SK-N-SH (cell line): Measurements from ENCODE around the gene CAPN7. TPM values are rescaled to one million over a fixed set of nuclear protein-coding genes. Genes with fewer than 3 reads are reported as not detected.

Experiments used
- CTCF ChIA-PET: fragments of 300-600, 350-600 bp; formaldehyde crosslinking; extraction: SDS; loops from one replicate; lab custom pipeline; 2021; lab: Yijun Ruan, JAX
- POLR2A ChIA-PET: fragments of 350-600 bp; sonication (Branson Sonifier 250); formaldehyde crosslinking; extraction: SDS; loops from one replicate; lab custom pipeline; 2020; ENCODE audit warnings: antibody characterized with exemption, inconsistent platforms; lab: Yijun Ruan, JAX
- DNase-seq: peaks from one replicate; pipeline ENCODE4 v3.0.0; 2012
- H2AFZ ChIP-seq: fragments of 200-600 bp; sonication (generic); 2 replicates; pipeline ENCODE4 v1.8.1; 2016; ENCODE audit warnings: antibody characterized with exemption, mild to moderate bottlenecking, low read depth
- H3F3A ChIP-seq: fragments of 200-600 bp; sonication (generic); replicated peaks from 2 replicates; pipeline ENCODE3; 2016; ENCODE audit warnings: antibody characterized with exemption, mild to moderate bottlenecking; ENCODE audit not compliant: insufficient read depth
- H3K27ac ChIP-seq, 2 experiments: fragments of 200-500 bp in 1 of 2; fragments of 200-600 bp in 1 of 2; sonication (Bioruptor generic) in 1 of 2; sonication (generic), shearing (Covaris generic) in 1 of 2; 2 replicates each; pipeline versions ENCODE4 v1.5.1 to v1.6.1; 2014 to 2016; ENCODE audit warnings: low read depth in 2 of 2, inconsistent platforms in 1 of 2, low read length in 1 of 2, mild to moderate bottlenecking in 1 of 2, mixed read lengths in 1 of 2
- H3K27me3 ChIP-seq: fragments of 200-600 bp; sonication (generic), shearing (Covaris generic); 2 replicates; pipeline ENCODE4 v1.6.1; 2016; ENCODE audit warnings: mixed run types; ENCODE audit not compliant: insufficient read depth
- H3K36me3 ChIP-seq, 2 experiments: fragments of 200-500 bp in 1 of 2; fragments of 200-600 bp in 1 of 2; sonication (Bioruptor generic) in 1 of 2; sonication (generic) in 1 of 2; replicated peaks in 1 of 2; 2 replicates each; pipeline versions ENCODE3 to v1.5.1; 2014 to 2016; ENCODE audit warnings: low read length in 1 of 2, mild to moderate bottlenecking in 1 of 2; ENCODE audit not compliant: insufficient read depth in 2 of 2, control insufficient read depth in 1 of 2
- H3K4me1 ChIP-seq, 2 experiments: fragments of 200-500 bp in 1 of 2; fragments of 200-600 bp in 1 of 2; sonication (Bioruptor generic) in 1 of 2; sonication (generic), shearing (Covaris generic) in 1 of 2; 2 replicates each; pipeline versions ENCODE4 v1.5.1 to v1.6.1; 2014 to 2016; ENCODE audit warnings: low read depth in 1 of 2, low read length in 1 of 2, mixed run types in 1 of 2; ENCODE audit not compliant: insufficient read depth in 2 of 2, control insufficient read depth in 1 of 2
- H3K4me2 ChIP-seq: fragments of 200-600 bp; sonication (generic), shearing (Covaris generic); 2 replicates; pipeline ENCODE4 v1.6.1; 2017; ENCODE audit warnings: mixed run types
- H3K4me3 ChIP-seq, 2 experiments: fragments of 200-500 bp in 1 of 2; fragments of 200-600 bp in 1 of 2; sonication (Bioruptor generic) in 1 of 2; sonication (generic), shearing (Covaris generic) in 1 of 2; 2 replicates each; pipeline versions ENCODE4 v1.5.1 to v1.8.1; 2014 to 2016; ENCODE audit warnings: low read depth in 2 of 2, inconsistent platforms in 1 of 2, low read length in 1 of 2, mild to moderate bottlenecking in 1 of 2, mixed read lengths in 1 of 2, moderate library complexity in 1 of 2
- H3K79me2 ChIP-seq: fragments of 200-600 bp; sonication (generic); 2 replicates; pipeline ENCODE4 v1.8.1; 2017; ENCODE audit warnings: mild to moderate bottlenecking; ENCODE audit not compliant: insufficient read depth
- H3K9ac ChIP-seq: fragments of 200-600 bp; sonication (generic); 2 replicates; pipeline ENCODE4 v1.6.1; 2017; ENCODE audit warnings: mixed run types
- H3K9me2 ChIP-seq: fragments of 200-600 bp; sonication (generic); 2 replicates; pipeline ENCODE4 v1.6.1; 2017; ENCODE audit warnings: mixed run types
- H3K9me3 ChIP-seq: fragments of 200-600 bp; sonication (generic); 2 replicates; pipeline ENCODE4 v1.6.1; 2017; ENCODE audit warnings: mixed run types, mild to moderate bottlenecking, moderate library complexity
- H4K20me1 ChIP-seq: fragments of 200-600 bp; sonication (generic); 2 replicates; pipeline ENCODE4 v1.6.1; 2017; ENCODE audit warnings: mild to moderate bottlenecking, mixed run types; ENCODE audit not compliant: insufficient read depth
- CTCF ChIP-seq: fragments of 200-600 bp; sonication (generic); IDR thresholded peaks from 2 replicates; pipeline ENCODE4 v1.6.1; 2017; ENCODE audit warnings: antibody characterized with exemption, mild to moderate bottlenecking, moderate library complexity
- ELF1 ChIP-seq: IDR thresholded peaks from 2 replicates; pipeline ENCODE4 v1.4.0; 2012
- EZH2phosphoT487 ChIP-seq: fragments of 200-600 bp; sonication (generic); IDR thresholded peaks from 2 replicates; pipeline ENCODE4 v1.6.1; 2017; ENCODE audit warnings: low read depth, mixed run types, mild to moderate bottlenecking, antibody characterized with exemption, moderate library complexity, borderline replicate concordance
- FOXJ3 ChIP-seq: sonication (generic); formaldehyde crosslinking; IDR thresholded peaks from 2 replicates; pipeline ENCODE4 v1.5.1; 2020; ENCODE audit warnings: mild to moderate bottlenecking, missing genetic modification reagents
- IRF3 ChIP-seq: fragments of 150-350 bp; IDR thresholded peaks from 2 replicates; pipeline ENCODE4 v1.6.1; 2016; ENCODE audit warnings: mild to moderate bottlenecking, low read depth, low read length
- MAX ChIP-seq: IDR thresholded peaks from 2 replicates; pipeline ENCODE4 v1.4.0; 2012; ENCODE audit warnings: low read depth
- MEF2A ChIP-seq: IDR thresholded peaks from 2 replicates; pipeline ENCODE4 v1.4.0; 2012; ENCODE audit warnings: low read depth, borderline replicate concordance
- MXI1 ChIP-seq: IDR thresholded peaks from 2 replicates; pipeline ENCODE4 v1.6.1; 2012; ENCODE audit warnings: mild to moderate bottlenecking, low read depth, low read length, improper control_type of control experiment
- NRF1 ChIP-seq: IDR thresholded peaks from 2 replicates; pipeline ENCODE4 v1.6.1; 2012; ENCODE audit warnings: low read depth, mild to moderate bottlenecking, low read length
- PBX3 ChIP-seq: IDR thresholded peaks from 2 replicates; pipeline ENCODE4; 2012
- POLR2AphosphoS5 ChIP-seq: IDR thresholded peaks from 2 replicates; pipeline ENCODE4 v1.6.1; 2012; ENCODE audit warnings: low read depth, low read length
- RAD21 ChIP-seq: IDR thresholded peaks from 2 replicates; pipeline ENCODE4 v1.6.1; 2012; ENCODE audit warnings: mild to moderate bottlenecking, low read length
- REST ChIP-seq: IDR thresholded peaks from 2 replicates; pipeline ENCODE4 v1.6.1; 2012; ENCODE audit warnings: mild to moderate bottlenecking, low read depth, low read length, moderate library complexity
- RXRA ChIP-seq: IDR thresholded peaks from 2 replicates; pipeline ENCODE4 v1.4.0; 2012; ENCODE audit warnings: low read depth, mild to moderate bottlenecking, borderline replicate concordance
- SIN3A ChIP-seq: IDR thresholded peaks from 2 replicates; pipeline ENCODE4 v1.6.1; 2012; ENCODE audit warnings: low read depth, mild to moderate bottlenecking, low read length, moderate library complexity, borderline replicate concordance
- SMC3 ChIP-seq: IDR thresholded peaks from 2 replicates; pipeline ENCODE4 v1.6.1; 2012; ENCODE audit warnings: low read depth, low read length, improper control_type of control experiment
- TCF12 ChIP-seq: IDR thresholded peaks from 2 replicates; pipeline ENCODE4 v1.4.0; 2012
- TEAD4 ChIP-seq: IDR thresholded peaks from 2 replicates; pipeline ENCODE4 v1.4.0; 2012; ENCODE audit warnings: mild to moderate bottlenecking, borderline replicate concordance; ENCODE audit not compliant: insufficient read depth
- USF1 ChIP-seq: IDR thresholded peaks from 2 replicates; pipeline ENCODE4 v1.4.0; 2012; ENCODE audit warnings: low read depth, borderline replicate concordance
- USF2 ChIP-seq: fragments of 150-350 bp; IDR thresholded peaks from 2 replicates; pipeline ENCODE4 v1.6.1; 2017; ENCODE audit warnings: antibody characterized with exemption, low read length, low read depth, borderline replicate concordance
- YY1 ChIP-seq: IDR thresholded peaks from 2 replicates; pipeline ENCODE4 v1.4.0; 2012; ENCODE audit warnings: low read depth, mild to moderate bottlenecking
- WGBS: methylation state at CpG from one replicate; pipeline ENCODE4 v1.1.6; 2017; ENCODE audit warnings: low lambda C conversion rate; 5-methylcytosine and 5-hydroxymethylcytosine counted together
- polyA plus RNA-seq, 3 experiments: library from polyadenylated mRNA; depleted of rRNA; stranded (reverse); fragments of >200 nt; gene quantifications; 2 replicates each; pipeline ENCODE4 v1.2.3, GENCODE V29; 2012

CAPN7 gene
- polyA plus RNA-seq, 1 of the 3 experiments (the other 2 are of a cell fraction): 7.3 TPM

GRCh38 chr3:15267502-15267901, 61.5 kb downstream of the CAPN7 start (continued):
- TF ChIP-seq IRF3: no peak
- no peak for TF ChIP-seq TEAD4
- TF ChIP-seq, all 33 proteins: peak for 0

GRCh38 chr3:15268033-15268631, 62.1 kb downstream of the CAPN7 start:
- H4K20me1 ChIP-seq: no peaks in the 10 kb centered on the region
- no peak for TF ChIP-seq TCF12
- 0 out of 2 replicates have a peak, but pooled peaks have one; percentile 14 for TF ChIP-seq MAX
- no peak for TF ChIP-seq REST
- TF ChIP-seq FOXJ3 (CRISPR knock-in tag): no peak
- TF ChIP-seq SMC3: peak; percentile 99
- TF ChIP-seq RXRA: no peak
- TF ChIP-seq MXI1: no peak
- no peak for TF ChIP-seq USF1
- TF ChIP-seq CTCF: peak; percentile 97
- TF ChIP-seq USF2: no peak
- TF ChIP-seq ELF1: no peak
- no peak for TF ChIP-seq PBX3
- TF ChIP-seq NRF1: 0 out of 2 replicates have a peak, but pooled peaks have one; percentile 9
- no peak for TF ChIP-seq SIN3A
- no peak for TF ChIP-seq POLR2AphosphoS5
- TF ChIP-seq RAD21: peak; percentile 99
- TF ChIP-seq EZH2phosphoT487: no peak
- TF ChIP-seq MEF2A: no peak
- TF ChIP-seq YY1: no peak
- H3F3A ChIP-seq: peaks cover 11% of the 10 kb centered on the region
- ChIA-PET POLR2A (no interaction called here), CTCF (interaction anchor here (0.6 to 8.0 kb wide), 70 partner anchors 8 to 544 kb away, joined by 3 to 85 read pairs (median 6); partner anchors contain the start of gene SH3BP5)
- H3K9me2 ChIP-seq: no peaks in the 10 kb centered on the region
- H3K27ac ChIP-seq: no peak overlapping the region; a peak in 1 of 4 replicates
- H3K4me3 ChIP-seq: peak overlapping the region in 1 of 2 experiments; percentile 21; a peak in 1 of 4 replicates
- H3K9me3 ChIP-seq: no peaks in the 10 kb centered on the region
- no peaks in the 10 kb centered on the region for H3K27me3 ChIP-seq
- H3K9ac ChIP-seq: no peak overlapping the region
- no peaks in the 10 kb centered on the region for H3K79me2 ChIP-seq
- peaks cover 0 to 20% of the 10 kb centered on the region in 2 experiments; a peak in 3 of 4 replicates for H3K4me1 ChIP-seq
- no peak overlapping the region for H2AFZ ChIP-seq
- peak; percentile 86 for DNase-seq
- no peaks in the 10 kb centered on the region for H3K36me3 ChIP-seq
- WGBS: 42% methylated on average over 15 of the region's 15 CpGs
- H3K4me2 ChIP-seq: no peak overlapping the region
